NB4 (cell line): ENCODE measurements around the gene ROBO1.
A peak's percentile ranks its signal among the peaks of the same experiment; 100 is the strongest.

ENCODE experiments used
- DNase-seq: peaks from one replicate; pipeline ENCODE4 v3.0.0; 2010; ENCODE audit warnings: low read depth
- H3K4me3 ChIP-seq: one replicate; pipeline ENCODE4 v1.5.1; 2011; ENCODE audit warnings: mild to moderate bottlenecking, low read depth, low read length, moderate library complexity
- MAX ChIP-seq: IDR thresholded peaks from 2 replicates; pipeline ENCODE4 v1.6.1; 2011; ENCODE audit warnings: low read depth, low read length
- MYC ChIP-seq: IDR thresholded peaks from 2 replicates; pipeline ENCODE4 v1.6.1; 2011; ENCODE audit warnings: low read depth, low read length
- POLR2A ChIP-seq: IDR thresholded peaks from 2 replicates; pipeline ENCODE4 v1.6.1; 2011; ENCODE audit warnings: mild to moderate bottlenecking; ENCODE audit not compliant: insufficient read length; ENCODE audit errors: extremely low read depth
- TF ChIP-seq, protein P1 (sequence below): IDR thresholded peaks from one replicate; pipeline ENCODE4 v1.5.1; 2012; ENCODE audit warnings: low read depth, low read length

ROBO1 gene

GRCh38 chr3:79724206-79724605 lies 43.6 kb downstream of the ROBO1 start:
- peak; percentile 9 for DNase-seq
- H3K4me3 ChIP-seq, result no peak overlapping the region
- TF ChIP-seq, protein P1, sequence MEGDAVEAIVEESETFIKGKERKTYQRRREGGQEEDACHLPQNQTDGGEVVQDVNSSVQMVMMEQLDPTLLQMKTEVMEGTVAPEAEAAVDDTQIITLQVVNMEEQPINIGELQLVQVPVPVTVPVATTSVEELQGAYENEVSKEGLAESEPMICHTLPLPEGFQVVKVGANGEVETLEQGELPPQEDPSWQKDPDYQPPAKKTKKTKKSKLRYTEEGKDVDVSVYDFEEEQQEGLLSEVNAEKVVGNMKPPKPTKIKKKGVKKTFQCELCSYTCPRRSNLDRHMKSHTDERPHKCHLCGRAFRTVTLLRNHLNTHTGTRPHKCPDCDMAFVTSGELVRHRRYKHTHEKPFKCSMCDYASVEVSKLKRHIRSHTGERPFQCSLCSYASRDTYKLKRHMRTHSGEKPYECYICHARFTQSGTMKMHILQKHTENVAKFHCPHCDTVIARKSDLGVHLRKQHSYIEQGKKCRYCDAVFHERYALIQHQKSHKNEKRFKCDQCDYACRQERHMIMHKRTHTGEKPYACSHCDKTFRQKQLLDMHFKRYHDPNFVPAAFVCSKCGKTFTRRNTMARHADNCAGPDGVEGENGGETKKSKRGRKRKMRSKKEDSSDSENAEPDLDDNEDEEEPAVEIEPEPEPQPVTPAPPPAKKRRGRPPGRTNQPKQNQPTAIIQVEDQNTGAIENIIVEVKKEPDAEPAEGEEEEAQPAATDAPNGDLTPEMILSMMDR, result no peak
- TF ChIP-seq MAX (no peak), POLR2A (no peak), MYC (no peak)

GRCh38 chr3:79690072-79690471 lies 77.7 kb downstream of the ROBO1 start:
- DNase-seq, result no peak
- H3K4me3 ChIP-seq, result no peak overlapping the region
- TF ChIP-seq, protein P1, result no peak
- no peak for TF ChIP-seq MYC
- TF ChIP-seq POLR2A, result no peak
- no peak for TF ChIP-seq MAX

DNA sequence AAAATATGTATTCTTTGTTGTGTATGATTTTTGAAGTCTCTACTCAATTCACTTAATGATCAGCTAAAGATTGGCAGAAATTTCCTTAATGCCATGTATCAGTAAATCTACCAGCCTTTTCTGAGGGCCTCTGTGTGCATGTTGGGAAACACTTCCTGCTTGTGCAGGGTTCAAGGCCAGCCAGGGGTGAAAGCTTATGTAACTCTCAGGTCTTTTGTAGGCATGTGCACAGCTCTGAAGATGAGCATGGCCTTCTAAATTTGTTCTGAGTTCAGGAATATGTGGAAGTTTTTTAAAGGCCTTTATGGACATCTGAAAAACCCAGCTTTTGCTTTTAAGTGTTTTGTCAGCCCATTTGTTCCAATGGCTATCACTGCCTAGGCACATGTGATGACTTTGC lies 82.7 kb downstream of the ROBO1 start:
- DNase-seq, result no peak
- TF ChIP-seq MAX (no peak), POLR2A (no peak), MYC (no peak)
- TF ChIP-seq, protein P1, result no peak
- no peak overlapping the region for H3K4me3 ChIP-seq

- TF ChIP-seq POLR2A, result no peak
- TF ChIP-seq, protein P1, result no peak
- no peak for TF ChIP-seq MAX
- TF ChIP-seq MYC, result no peak
- DNase-seq, result no peak
- no peak overlapping the region for H3K4me3 ChIP-seq
Observed at GRCh38 chr3:79684041-79684440, 83.8 kb downstream of the ROBO1 start.

GRCh38 chr3:79672731-79673130 lies 95.1 kb downstream of the ROBO1 start:
- TF ChIP-seq MYC (no peak), POLR2A (no peak), MAX (no peak)
- TF ChIP-seq, protein P1, result no peak
- H3K4me3 ChIP-seq, result no peak overlapping the region
- DNase-seq, result no peak

GRCh38 chr3:79672075-79672474 lies 95.7 kb downstream of the ROBO1 start:
- TF ChIP-seq MYC, result no peak
- TF ChIP-seq, protein P1, result no peak
- TF ChIP-seq MAX, result no peak
- no peak for TF ChIP-seq POLR2A
- DNase-seq, result no peak
- no peak overlapping the region for H3K4me3 ChIP-seq
